GM12878 (cell line): ENCODE results near the gene MITF. TPM values are rescaled to one million over a fixed set of nuclear protein-coding genes. Genes with fewer than 3 reads are reported as not detected.
"Not testable (repeated sequence)": the region's sequence is repeated elsewhere in the genome, so short reads cannot be mapped to it uniquely, and the experiment has no call there.

Experiments
- ATAC-seq: fragments of 200-7000 bp; cut with Tn5 transposase; 3 replicates; pipeline ENCODE4 v1.9.1; 2020; ENCODE audit warnings: mild to moderate bottlenecking, moderate library complexity
- BruUV-seq: library from RNA; stranded (reverse); fragments of 400-500 nt; replicated peaks from 2 replicates; lab custom pipeline; 2021; lab: Mats Ljungman, UMichigan
- CTCF ChIA-PET: fragments of 300-600 bp; sonication (Branson Sonifier 250); formaldehyde crosslinking; extraction: SDS; loops from one replicate; lab custom pipeline; 2021; ENCODE audit warnings: inconsistent platforms; lab: Yijun Ruan, JAX
- POLR2A ChIA-PET: fragments of 350-600 bp; formaldehyde crosslinking; extraction: SDS; loops from one replicate; lab custom pipeline; 2021; ENCODE audit warnings: inconsistent platforms; lab: Charles Lee
- RAD21 ChIA-PET: fragments of 300-600 bp; sonication (Branson Sonifier 250); formaldehyde crosslinking; loops from one replicate; lab custom pipeline; 2023; ENCODE audit warnings: antibody characterized with exemption; ENCODE audit not compliant: unreplicated experiment; lab: Charles Lee
- SMC1A ChIA-PET: fragments of 300-600 bp; sonication (Branson Sonifier 250); formaldehyde crosslinking; loops from one replicate; lab custom pipeline; 2023; ENCODE audit not compliant: unreplicated experiment, uncharacterized antibody; lab: Charles Lee
- DNase-seq: peaks from one replicate; pipeline ENCODE4 v3.0.0-alpha.2; 2011; ENCODE audit warnings: low read depth, low spot score
- FAIRE-seq: peaks from 3 replicates; lab custom pipeline; 2011; peaks lifted over from hg19 to GRCh38; lab: Jason Lieb, UNC
- H2AFZ ChIP-seq: 2 replicates; pipeline ENCODE4 v1.6.0; 2011; ENCODE audit warnings: low read depth, low read length, control low read depth; ENCODE audit not compliant: control insufficient read depth
- H3K27ac ChIP-seq: 2 replicates; pipeline ENCODE4 v1.5.1; 2011; ENCODE audit warnings: control low read depth; ENCODE audit not compliant: control insufficient read depth, insufficient read depth
- H3K27me3 ChIP-seq, 2 experiments: replicated peaks in 1 of 2; 2 replicates each; pipeline versions ENCODE4 v1.6.0 to v1.6.1; 2011; ENCODE audit warnings: low read length in 1 of 2; ENCODE audit not compliant: control insufficient read depth in 2 of 2, insufficient read depth in 2 of 2
- H3K36me3 ChIP-seq, 2 experiments: 2 replicates each; pipeline ENCODE4 v1.5.1; 2011; ENCODE audit warnings: low read length in 1 of 2; ENCODE audit not compliant: control insufficient read depth in 2 of 2, insufficient read depth in 2 of 2
- H3K4me1 ChIP-seq: 2 replicates; pipeline ENCODE4 v1.6.1; 2011; ENCODE audit warnings: mild to moderate bottlenecking, low read length, moderate library complexity, mixed read lengths; ENCODE audit not compliant: control insufficient read depth, insufficient read depth
- H3K4me2 ChIP-seq: 2 replicates; pipeline ENCODE4 v1.6.0; 2011; ENCODE audit warnings: control low read depth; ENCODE audit not compliant: control insufficient read depth, insufficient read depth
- H3K4me3 ChIP-seq: fragments of 200-600 bp; sonication (generic); 2 replicates; pipeline ENCODE4 v1.5.1; 2016
- H3K79me2 ChIP-seq: 2 replicates; pipeline ENCODE4 v1.6.0; 2011; ENCODE audit warnings: low read length; ENCODE audit not compliant: control insufficient read depth, insufficient read depth
- H3K9ac ChIP-seq: 2 replicates; pipeline ENCODE4 v1.8.0; 2011; ENCODE audit warnings: low read length, control low read depth, mixed read lengths; ENCODE audit not compliant: control insufficient read depth, insufficient read depth
- H3K9me3 ChIP-seq: replicated peaks from 3 replicates; pipeline ENCODE4 v1.5.1; 2011; ENCODE audit warnings: mild to moderate bottlenecking, low read length; ENCODE audit not compliant: control insufficient read depth, insufficient read depth
- H4K20me1 ChIP-seq: 2 replicates; pipeline ENCODE4 v1.6.0; 2011; ENCODE audit not compliant: control insufficient read depth, insufficient read depth
- BMI1 ChIP-seq: fragments of 450-650 bp; IDR thresholded peaks from 2 replicates; pipeline ENCODE4 v1.6.1; 2016; ENCODE audit warnings: mild to moderate bottlenecking, moderate library complexity, borderline replicate concordance
- HDGF ChIP-seq: fragments of 450-650 bp; IDR thresholded peaks from 2 replicates; pipeline ENCODE4 v1.6.1; 2016; ENCODE audit warnings: antibody characterized with exemption
- MYC ChIP-seq: IDR thresholded peaks from 2 replicates; pipeline ENCODE4 v1.6.1; 2011; ENCODE audit warnings: mild to moderate bottlenecking, low read length, moderate library complexity, inconsistent platforms; ENCODE audit not compliant: insufficient read depth, insufficient replicate concordance, insufficient read length, severe bottlenecking
- NKRF ChIP-seq: fragments of 450-650 bp; conservative IDR thresholded peaks from 2 replicates; pipeline ENCODE4 v1.6.1; 2017; ENCODE audit warnings: mild to moderate bottlenecking, moderate library complexity
- NR2C2 ChIP-seq: IDR thresholded peaks from 2 replicates; pipeline ENCODE4 v1.6.1; 2011; ENCODE audit warnings: borderline replicate concordance, low read depth; ENCODE audit not compliant: control insufficient read depth, insufficient read length
- ZBTB11 ChIP-seq: fragments of 450-650 bp; formaldehyde crosslinking; IDR thresholded peaks from 2 replicates; pipeline ENCODE4 v1.5.0; 2022; ENCODE audit warnings: mild to moderate bottlenecking, missing genetic modification characterization
- ZSCAN29 ChIP-seq: fragments of 450-650 bp; IDR thresholded peaks from 2 replicates; pipeline ENCODE4 v1.6.1; 2017; ENCODE audit warnings: mild to moderate bottlenecking, moderate library complexity
- WGBS: methylation state at CpG from one replicate; pipeline ENCODE4 v1.1.6; 2016; ENCODE audit warnings: low lambda C conversion rate; ENCODE audit not compliant: insufficient replicate concordance, insufficient coverage; ENCODE audit errors: missing lambda C conversion rate; 5-methylcytosine and 5-hydroxymethylcytosine counted together
- in situ Hi-C: fragments of 300-500 bp; cut with MboI; formaldehyde crosslinking; loops from 9 replicates; pipeline ENCODE4 v1.14.3; 2018; ENCODE audit warnings: mixed read lengths
- intact Hi-C: fragments of 100-400 bp; cut with micrococcal nuclease; formaldehyde crosslinking; loops from one replicate; pipeline ENCODE4 v1.14.2; 2022; ENCODE audit not compliant: unreplicated experiment
- polyA plus RNA-seq, 11 experiments: library from polyadenylated mRNA; depleted of rRNA in 4 of 11; unstranded in 6 of 11; stranded (reverse) in 5 of 11; fragments of >200 nt; fragmentation: Nextera tagmentation in 4 of 11; fragmentation: Illumina TruSeq in 1 of 11; extraction: Ambion mirVana in 4 of 11; extraction: Trizol in 1 of 11; gene quantifications; 1 replicate in 1 of 11; 2 replicates in 10 of 11; pipeline versions ENCODE4 v1.2.1 to v1.2.3, GENCODE V29; 2011 to 2016; ENCODE audit warnings: inconsistent platforms in 2 of 11, missing spikeins in 2 of 11, low read depth in 1 of 11
- total RNA-seq, 4 experiments: library from RNA; depleted of rRNA in 3 of 4; stranded (reverse); fragments of >200 nt in 3 of 4; fragmentation: Illumina TruSeq in 1 of 4; extraction: Trizol in 1 of 4; gene quantifications; 2 replicates each; pipeline versions ENCODE4 v1.2.1 to v1.2.3, GENCODE V29; 2013 to 2021
- TF ChIP-seq, protein P1 (sequence below), 3 experiments: IDR thresholded peaks in 2 of 3; conservative IDR thresholded peaks in 1 of 3; 2 replicates each; pipeline ENCODE4 v1.5.1; 2011; ENCODE audit warnings: low read depth in 3 of 3, low read length in 3 of 3, mild to moderate bottlenecking in 3 of 3, control low read depth in 2 of 3, moderate library complexity in 2 of 3, inconsistent platforms in 1 of 3, mixed read lengths in 1 of 3; ENCODE audit not compliant: control insufficient read depth in 2 of 3, insufficient read depth in 1 of 3; ENCODE audit errors: extremely low read depth in 1 of 3

Gene MITF
- total and polyA plus RNA-seq, 10 of the 15 experiments (the other 5 are each of a cell fraction or from before 2014, with no cell fraction given), result under 0.01 to 0.90 (median 0.06) TPM; not detected in 3

- CTCF ChIA-PET, H3K4me3 ChIP-seq, H3K79me2 ChIP-seq, ATAC-seq, SMC1A ChIA-PET, RAD21 ChIA-PET, H3K9ac ChIP-seq, BruUV-seq, DNase-seq, H3K27ac ChIP-seq, in situ Hi-C loops, POLR2A ChIA-PET, H4K20me1 ChIP-seq, FAIRE-seq, H3K27me3 ChIP-seq, H3K9me3 ChIP-seq, H3K36me3 ChIP-seq, intact Hi-C loops, H3K4me2 ChIP-seq, H2AFZ ChIP-seq, H3K4me1 ChIP-seq: not testable (repeated sequence)
- WGBS, result 34% methylated on average over 10 of the region's 10 CpGs
- TF ChIP-seq, protein P1, sequence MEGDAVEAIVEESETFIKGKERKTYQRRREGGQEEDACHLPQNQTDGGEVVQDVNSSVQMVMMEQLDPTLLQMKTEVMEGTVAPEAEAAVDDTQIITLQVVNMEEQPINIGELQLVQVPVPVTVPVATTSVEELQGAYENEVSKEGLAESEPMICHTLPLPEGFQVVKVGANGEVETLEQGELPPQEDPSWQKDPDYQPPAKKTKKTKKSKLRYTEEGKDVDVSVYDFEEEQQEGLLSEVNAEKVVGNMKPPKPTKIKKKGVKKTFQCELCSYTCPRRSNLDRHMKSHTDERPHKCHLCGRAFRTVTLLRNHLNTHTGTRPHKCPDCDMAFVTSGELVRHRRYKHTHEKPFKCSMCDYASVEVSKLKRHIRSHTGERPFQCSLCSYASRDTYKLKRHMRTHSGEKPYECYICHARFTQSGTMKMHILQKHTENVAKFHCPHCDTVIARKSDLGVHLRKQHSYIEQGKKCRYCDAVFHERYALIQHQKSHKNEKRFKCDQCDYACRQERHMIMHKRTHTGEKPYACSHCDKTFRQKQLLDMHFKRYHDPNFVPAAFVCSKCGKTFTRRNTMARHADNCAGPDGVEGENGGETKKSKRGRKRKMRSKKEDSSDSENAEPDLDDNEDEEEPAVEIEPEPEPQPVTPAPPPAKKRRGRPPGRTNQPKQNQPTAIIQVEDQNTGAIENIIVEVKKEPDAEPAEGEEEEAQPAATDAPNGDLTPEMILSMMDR (IDR thresholded peaks at IDR 0.05 in 2 of 3, conservative IDR thresholded peaks at IDR 0.05 in 1 of 3; ENCODE audit: control insufficient read depth in 2 of 3, extremely low read depth in 1 of 3, insufficient read depth in 1 of 3, low read depth in 3 of 3, low read length in 3 of 3), result peak; percentile 26 to 55 (median 38); a peak in 5 of 6 replicates
Observed at GRCh38 chr3:69920009-69920408, 180.7 kb downstream of the MITF start.

DNA sequence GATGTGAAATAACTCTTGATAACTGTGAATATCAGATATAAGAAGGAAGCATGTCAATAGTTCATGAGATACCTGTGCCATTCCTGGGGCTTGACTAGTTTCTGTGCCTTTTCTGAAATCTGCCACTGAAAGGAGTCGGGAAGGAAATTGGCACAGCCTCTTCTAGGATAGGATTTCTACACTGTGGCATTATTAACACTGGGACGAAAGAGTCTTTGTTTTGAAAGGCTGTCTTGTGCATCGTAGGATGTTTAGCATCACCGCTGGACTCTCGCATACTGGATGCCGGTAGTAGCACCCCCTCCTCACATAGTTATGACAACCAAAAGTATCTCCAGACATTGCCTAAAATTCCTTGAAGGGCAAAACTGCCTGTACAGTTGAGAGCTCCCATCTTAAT, 182.4 kb downstream of the MITF start:
- SMC1A ChIA-PET, result interaction anchor here (1.1 kb wide), 1 partner anchor 26 kb away, joined by 3 read pairs; no protein-coding TSS in a partner anchor
- H3K36me3 ChIP-seq, result no peaks in the 10 kb centered on the region
- ATAC-seq (no peak), DNase-seq (no peak), FAIRE-seq (no peak)
- no peaks in the 10 kb centered on the region for H3K79me2 ChIP-seq
- H3K4me3 ChIP-seq, result no peak overlapping the region
- CTCF ChIA-PET, result interaction anchor here (0.5 to 1.3 kb wide), 2 partner anchors 26 to 99 kb away, joined by 3 to 4 read pairs; no protein-coding TSS in a partner anchor
- H4K20me1 ChIP-seq, result no peaks in the 10 kb centered on the region
- no peak overlapping the region for H3K9ac ChIP-seq
- intact Hi-C loops (no loop called here), in situ Hi-C loops (no loop called here)
- H3K9me3 ChIP-seq, result no peaks in the 10 kb centered on the region
- no peak overlapping the region for H2AFZ ChIP-seq
- WGBS, result 58% methylated on average over 6 of the region's 6 CpGs
- H3K27me3 ChIP-seq, result no peaks in the 10 kb centered on the region
- no peak overlapping the region for H3K27ac ChIP-seq
- no peak overlapping the region for H3K4me2 ChIP-seq
- POLR2A ChIA-PET, result no interaction called here
- BruUV-seq, result no TSS peak
- H3K4me1 ChIP-seq, result no peaks in the 10 kb centered on the region
- RAD21 ChIA-PET, result no interaction called here
- TF ChIP-seq NKRF, result no peak
- TF ChIP-seq ZBTB11 (CRISPR knock-in tag), result no peak
- TF ChIP-seq BMI1, result no peak
- no peak for TF ChIP-seq NR2C2
- no peak for TF ChIP-seq HDGF
- no peak for TF ChIP-seq ZSCAN29
- TF ChIP-seq MYC, result no peak
